ENCODE results near the gene FGD2.

Gene FGD2

DNA sequence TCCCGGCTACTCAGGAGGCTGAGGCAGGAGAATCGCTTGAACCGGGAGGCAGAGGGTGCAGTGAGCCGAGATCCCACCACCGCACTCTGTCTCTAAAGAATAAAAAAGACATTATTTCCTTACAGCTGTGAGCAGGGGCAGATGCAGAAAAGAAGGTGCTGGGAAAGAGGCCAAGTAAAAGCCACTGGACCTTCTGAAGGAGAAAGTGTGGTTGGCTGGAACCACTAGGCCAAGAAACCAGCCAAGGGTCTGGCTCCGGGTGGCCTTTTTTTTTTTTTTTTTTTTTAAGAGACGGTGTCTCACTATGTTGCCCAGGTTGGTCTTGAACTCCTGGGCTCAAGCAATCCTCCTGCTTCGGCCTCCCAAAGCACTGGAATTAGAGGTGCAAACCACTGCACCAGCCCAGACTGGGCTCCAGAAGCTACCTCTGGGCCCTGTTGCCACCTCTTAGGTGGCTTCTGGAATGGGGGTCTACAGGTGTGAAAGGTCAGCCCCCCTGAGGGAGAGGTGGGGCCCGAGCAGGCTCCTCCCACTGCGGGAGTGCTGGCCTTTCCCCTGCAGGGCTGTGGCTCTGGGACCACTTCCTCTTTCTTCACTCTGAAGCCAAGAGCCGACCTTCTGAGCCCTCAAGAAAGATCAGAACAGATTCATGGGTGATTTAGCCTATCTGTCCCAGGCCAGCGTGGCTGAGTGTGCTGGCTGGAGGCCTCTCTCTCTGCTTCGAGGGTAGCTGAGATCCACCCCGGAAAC lies at the start of gene FGD2:
Gene FGD2, plus strand, starts transcription at position 595 of the 750 bp plus-strand sequence. CDS start 163 bp downstream, outside the sequence.
- no peak for DNase-seq (ENCODE audit: low read depth)

DNA sequence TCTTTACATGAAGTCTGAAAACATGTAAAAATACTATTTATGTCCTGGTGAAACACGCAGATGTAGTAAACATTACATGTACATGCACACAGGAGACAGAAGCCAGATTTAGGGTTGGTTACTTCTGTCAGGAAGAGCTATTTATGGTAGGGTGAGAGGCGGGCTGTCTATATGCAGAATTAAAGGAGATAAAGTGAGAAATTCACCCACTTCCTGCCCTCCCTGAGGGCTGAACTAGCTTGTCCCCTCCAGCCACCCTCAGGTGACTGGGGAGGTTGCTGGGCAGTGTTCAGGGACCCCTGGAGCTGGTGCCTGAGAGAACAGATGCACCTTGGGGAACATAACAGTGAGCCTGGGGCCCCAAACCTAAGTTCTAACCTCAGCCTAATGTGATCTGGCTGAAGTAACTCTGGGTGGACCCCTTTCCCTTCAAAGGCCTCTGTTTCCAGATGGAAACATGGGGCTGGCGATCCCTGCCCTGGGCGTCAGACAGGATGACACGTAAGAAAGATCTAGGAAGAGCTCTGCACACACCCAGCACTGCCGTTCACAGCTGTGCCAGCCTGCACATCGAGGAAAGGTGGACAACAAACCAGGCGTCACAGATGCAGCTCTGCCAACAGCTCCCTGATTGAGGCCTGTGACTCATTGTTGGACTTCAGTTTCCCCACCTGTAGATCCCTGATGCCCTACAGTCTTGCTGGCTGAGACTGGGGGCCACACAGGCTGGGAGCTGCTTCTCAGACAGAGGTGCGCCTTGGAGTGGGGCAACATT lies 49.6 kb upstream of the FGD2 start:
- no peak for DNase-seq (ENCODE audit: low read depth)

DNA sequence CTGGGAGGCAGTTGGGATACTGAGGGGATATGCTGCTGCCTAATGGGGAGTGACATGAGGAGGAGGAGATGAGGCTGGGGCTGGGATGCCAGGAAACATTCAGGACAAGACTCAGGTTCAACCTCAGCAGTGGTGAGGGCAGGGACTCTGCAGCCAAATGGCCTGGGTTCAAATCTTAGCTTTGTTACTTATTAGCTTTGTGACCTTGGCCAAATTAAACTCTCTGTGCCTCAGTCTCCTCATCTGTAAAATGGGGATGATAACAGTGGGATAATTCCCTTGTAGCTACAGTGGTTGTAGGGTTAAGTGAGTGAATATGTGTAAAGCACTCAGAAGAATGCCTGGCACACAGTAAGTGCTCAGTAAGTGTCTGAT lies 49.0 kb upstream of the FGD2 start:
- DNase-seq (ENCODE audit: low read depth): no peak

DNA sequence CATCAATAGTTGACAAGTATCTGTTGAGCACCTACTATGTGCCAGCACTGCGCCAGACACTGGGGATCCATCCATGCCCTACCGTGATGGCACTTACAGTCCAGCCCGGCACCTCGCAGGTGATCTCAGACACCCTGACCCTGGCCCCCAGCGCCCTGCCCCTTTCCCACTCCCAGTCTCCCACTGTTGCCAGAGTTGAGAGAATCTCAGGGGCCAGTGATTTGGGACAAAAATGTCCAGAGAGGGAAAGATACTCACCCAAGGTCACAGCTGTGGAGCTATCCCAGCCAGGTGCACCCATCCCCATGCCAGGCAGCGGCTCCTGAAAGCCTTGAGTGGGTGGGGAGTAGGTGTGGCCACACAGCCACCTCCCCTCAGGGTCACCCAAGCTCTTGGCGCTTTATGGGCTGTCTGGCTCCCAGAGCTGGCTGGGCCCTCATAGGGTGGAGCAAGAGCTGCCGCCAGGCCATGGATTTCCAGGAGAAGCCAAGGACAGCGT lies 47.6 kb upstream of the FGD2 start:
- no peak for DNase-seq (ENCODE audit: low read depth)

DNA sequence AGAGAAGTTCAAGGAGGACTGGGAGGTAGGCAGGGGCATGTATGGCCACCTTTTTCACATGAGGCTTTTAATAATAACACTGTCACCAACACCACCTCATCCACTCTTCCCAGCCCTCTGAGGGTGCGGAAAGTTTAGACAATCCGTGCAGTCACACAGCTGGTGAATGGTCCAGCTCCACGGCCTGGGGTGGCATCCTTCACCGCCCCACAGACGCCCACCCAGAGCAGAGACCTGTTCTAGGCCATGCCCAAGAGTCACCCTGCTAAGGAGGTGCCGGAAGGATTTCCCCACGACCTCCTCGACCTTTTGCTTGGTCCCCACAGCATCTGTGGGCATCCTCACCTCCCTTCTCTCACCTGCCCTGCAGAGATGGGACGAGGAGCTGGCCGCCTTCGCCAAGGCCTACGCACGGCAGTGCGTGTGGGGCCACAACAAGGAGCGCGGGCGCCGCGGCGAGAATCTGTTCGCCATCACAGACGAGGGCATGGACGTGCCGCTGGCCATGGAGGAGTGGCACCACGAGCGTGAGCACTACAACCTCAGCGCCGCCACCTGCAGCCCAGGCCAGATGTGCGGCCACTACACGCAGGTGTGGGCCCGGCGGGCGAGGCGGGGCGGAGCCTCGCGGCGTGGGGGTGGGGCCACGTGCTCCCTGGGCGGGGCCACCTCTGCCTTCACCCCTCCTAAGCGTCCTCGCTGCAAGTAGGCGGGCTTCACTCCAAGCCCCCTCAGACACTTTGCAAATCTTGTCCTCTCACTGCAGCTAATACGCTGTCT lies 46.5 kb upstream of the FGD2 start:
- DNase-seq (ENCODE audit: low read depth): no peak

DNA sequence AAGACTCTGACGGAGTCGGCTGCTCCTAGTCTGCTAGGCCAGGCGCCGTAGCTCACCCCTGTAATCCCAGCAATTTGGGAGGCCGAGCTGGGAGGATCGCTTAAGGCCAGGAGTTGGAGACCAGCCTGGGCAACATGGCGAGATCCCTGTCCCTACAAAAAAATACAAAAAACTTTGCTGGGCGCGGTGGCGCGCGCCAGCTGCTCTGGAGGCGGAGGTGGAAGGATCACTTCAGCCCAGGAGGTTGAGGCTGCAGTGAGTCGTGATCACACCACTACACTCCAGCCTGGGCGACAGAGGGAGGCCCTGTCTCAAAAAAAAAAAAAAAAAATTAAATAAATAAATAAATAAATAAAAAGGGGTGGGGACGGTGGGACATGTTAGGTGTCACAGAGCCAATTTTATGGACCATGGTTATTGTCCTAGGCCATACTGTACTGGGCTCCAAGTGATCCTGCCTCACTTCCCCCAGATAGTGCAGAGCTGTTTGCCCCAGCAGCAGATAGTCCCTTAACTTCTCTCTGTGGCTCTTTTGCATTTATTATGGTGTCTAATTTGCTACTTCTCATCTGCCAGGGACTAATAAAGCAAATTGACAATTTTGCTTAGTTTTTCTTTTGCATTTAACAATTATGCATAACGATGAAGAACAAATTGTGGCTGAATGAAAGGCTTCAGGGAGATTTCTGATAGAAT lies 45.8 kb upstream of the FGD2 start:
- DNase-seq (ENCODE audit: low read depth): no peak

DNA sequence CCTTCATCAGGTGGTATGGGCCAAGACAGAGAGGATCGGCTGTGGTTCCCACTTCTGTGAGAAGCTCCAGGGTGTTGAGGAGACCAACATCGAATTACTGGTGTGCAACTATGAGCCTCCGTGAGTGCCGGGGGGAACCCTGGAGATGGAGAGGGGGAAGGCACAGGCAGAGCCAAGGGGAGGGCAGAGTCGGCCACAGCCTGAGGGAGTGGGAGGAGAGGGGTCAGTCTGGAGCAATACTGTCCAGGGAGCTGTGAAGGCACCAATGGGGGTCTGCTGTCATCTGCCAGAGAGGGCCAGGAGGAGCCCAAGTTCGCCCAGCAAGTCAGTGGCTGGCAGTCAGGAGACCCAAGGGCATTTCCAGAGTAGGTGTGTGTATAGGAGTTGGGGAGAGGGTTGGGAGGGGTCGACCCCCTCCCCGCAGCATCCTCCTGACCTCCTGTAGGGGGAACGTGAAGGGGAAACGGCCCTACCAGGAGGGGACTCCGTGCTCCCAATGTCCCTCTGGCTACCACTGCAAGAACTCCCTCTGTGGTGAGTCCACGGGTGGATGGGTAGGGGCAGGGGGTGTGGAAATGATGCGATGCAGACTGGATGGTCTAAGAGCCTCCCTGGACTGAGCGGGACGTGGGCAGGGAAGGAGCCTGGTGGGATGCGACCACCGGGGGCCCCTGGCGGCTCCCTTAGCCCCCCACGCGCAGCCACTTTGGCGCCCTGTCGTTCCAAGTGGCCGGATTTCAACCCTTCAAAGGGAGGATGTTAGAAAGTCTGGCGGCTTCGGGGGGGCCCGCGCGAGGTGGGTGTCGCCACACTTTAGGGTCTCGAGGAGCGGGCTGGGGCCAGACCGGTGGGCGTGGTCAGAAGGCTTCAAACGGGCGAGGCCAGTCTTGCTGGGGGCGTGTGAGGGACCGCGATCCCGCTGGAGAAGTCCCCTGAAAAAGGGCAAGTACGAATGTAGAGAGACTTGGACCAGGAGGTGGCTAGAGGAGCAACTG lies 43.7 kb upstream of the FGD2 start:
- no peak for DNase-seq (ENCODE audit: low read depth)

GRCh38 chr6:36962874-36963273 lies 42.6 kb upstream of the FGD2 start:
- DNase-seq (ENCODE audit: low read depth): no peak

DNA sequence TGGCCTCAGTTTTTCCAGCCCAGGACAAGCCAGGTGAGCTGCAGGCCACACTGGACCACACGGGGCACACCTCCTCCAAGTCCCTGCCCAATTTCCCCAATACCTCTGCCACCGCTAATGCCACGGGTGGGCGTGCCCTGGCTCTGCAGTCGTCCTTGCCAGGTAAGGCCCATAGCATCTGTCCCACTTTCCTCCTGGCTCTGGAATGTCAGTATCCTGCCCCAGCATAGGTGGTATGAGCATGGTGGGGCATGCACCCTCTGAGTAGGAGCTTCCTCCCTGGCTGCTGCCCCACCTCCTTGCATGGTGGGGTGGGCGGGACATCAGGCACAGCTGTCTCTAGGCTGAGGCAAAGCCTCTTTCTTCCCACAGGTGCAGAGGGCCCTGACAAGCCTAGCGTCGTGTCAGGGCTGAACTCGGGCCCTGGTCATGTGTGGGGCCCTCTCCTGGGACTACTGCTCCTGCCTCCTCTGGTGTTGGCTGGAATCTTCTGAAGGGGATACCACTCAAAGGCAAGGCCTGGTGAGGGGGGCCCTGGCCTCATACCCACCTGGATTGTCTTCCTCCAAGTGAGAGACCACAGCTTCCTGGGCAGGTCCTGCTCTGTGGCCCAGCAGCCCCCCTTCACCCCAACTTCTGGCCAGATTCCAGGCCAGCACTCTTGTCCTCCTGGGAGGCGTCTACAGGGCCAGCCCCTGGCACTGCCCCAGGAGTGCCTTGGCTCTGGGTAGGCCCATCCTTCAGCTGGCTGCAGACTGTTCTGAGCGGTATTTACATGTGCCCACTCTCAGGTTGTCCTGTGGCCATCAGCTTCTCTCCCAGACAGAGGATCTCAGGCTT lies 41.8 kb upstream of the FGD2 start:
- no peak for DNase-seq (ENCODE audit: low read depth)

DNA sequence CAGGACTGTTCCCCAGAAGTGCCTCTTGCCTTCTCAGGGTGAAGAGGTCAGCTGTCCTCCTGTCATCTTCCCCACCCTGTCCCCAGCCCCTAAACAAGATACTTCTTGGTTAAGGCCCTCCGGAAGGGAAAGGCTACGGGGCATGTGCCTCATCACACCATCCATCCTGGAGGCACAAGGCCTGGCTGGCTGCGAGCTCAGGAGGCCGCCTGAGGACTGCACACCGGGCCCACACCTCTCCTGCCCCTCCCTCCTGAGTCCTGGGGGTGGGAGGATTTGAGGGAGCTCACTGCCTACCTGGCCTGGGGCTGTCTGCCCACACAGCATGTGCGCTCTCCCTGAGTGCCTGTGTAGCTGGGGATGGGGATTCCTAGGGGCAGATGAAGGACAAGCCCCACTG lies 41.1 kb upstream of the FGD2 start:
- no peak for DNase-seq (ENCODE audit: low read depth)

DNA sequence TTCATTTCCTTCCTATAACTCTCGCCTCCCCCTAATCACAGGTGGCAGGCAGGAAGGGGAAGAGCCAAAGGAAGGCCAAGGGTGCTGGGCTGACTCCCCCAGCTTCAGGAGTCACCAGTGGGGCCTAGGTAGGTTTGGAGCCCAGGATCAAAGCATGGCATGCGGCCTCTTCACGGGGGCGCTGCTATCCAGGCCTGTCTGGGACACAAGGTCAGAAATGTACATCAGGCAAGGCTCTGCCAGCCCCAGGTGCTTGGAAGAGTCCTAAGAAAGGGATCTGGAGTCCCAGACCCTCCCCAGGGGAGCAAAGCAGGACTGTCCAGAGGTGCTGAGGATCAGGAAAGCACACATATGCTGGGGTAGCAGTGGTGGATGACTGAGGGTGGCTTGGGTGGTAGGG lies 40.5 kb upstream of the FGD2 start:
- DNase-seq (ENCODE audit: low read depth): no peak

- no peak for DNase-seq (ENCODE audit: low read depth)
Measured at GRCh38 chr6:36967301-36967700, 38.2 kb upstream of the FGD2 start.

DNA sequence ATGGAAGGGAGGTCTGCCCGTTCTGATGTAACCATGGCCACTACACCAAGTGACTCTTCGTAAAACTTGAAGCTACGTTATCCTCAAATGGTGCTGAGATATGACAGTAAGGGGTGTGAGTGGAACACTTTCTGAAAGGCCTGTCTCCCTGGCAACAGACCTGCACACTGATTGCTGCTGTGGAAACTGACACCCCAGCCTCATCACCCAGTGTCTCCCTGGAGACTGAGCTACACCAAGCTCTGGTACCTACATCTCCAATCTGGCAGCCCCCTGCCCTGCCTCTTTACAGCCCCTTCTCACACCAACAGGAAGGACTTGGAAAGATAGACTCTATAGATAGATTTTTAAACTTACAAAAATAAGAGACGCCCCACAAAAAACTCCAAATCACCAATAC lies 37.7 kb upstream of the FGD2 start:
- DNase-seq (ENCODE audit: low read depth): no peak

- no peak for DNase-seq (ENCODE audit: low read depth)
Measured at GRCh38 chr6:36968266-36968977, 37.0 kb upstream of the FGD2 start.

DNA sequence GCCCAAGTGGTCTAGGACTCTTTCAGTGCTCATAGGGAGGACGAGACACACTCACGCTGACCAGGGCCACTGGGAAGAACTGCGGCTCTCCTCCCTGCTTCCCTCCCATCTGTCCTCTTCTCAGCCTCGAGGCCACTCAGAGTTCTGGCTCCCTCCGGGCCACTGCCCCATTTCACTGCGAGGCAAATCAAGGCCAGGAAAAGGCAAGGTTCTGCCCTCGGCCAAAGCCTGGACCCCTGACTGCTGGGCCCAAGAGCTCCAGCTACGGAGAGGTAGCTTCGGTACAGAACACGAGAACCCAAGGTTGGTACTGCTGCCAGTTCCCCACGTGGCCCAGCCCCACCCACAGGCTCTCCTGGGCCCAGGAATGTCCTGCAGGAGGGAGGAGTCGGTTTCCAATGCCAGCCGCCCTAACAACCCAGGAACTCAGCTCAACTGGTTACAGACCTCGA lies 36.2 kb upstream of the FGD2 start:
- no peak for DNase-seq (ENCODE audit: low read depth)

DNA sequence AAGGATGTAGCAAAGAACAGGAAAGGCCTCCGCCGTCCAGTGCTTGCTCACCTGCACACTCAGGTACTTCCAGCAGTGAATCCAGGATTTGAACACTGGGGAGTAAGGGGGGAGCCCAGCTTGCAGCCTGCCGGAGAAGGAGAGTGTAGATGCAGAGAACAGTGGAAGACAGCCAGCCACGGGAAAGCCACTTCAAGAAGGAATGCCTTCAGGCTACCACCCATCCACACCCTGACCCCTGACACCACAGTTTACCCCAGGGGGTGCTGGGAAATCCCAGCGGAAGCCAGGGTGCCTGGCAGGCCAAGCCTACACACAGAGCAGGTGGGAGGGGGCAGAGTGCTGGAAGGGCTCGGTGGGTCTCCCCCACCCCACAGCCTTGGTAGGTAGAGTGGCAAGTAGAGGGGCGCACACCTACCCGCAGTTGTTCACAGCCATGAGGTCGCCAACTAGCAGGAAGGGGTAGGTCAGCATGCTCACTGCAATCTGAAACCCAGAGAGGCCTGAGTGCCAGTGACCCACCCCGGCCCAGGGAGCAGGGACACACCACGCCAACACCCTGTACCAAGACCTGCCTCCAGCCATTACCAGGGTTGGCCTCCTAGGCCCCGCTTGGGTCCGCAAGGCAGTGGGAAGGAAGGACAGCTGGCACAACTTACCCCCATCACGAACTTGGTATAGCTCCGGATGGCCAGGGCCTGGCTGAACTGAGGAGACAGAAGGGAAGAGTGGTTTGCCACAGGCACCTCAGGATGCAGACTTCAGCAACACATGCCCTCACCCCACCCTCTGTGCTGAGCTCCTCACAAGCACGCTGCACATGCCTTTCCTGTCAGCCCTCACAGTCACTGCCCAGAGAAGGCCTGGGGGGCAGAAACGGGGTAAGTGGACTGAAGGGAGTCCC lies 35.2 kb upstream of the FGD2 start:
- DNase-seq (ENCODE audit: low read depth): no peak

- DNase-seq (ENCODE audit: low read depth): no peak
Measured at GRCh38 chr6:36970892-36971842, 34.3 kb upstream of the FGD2 start.
